Cardiac fibroblast (primary cell): ENCODE data around the gene TIMP2.

Experiments used
- DNase-seq, 2 donors: peaks; one replicate each; pipeline versions ENCODE4 v3.0.0 to v3.0.0-alpha.2; 2010; ENCODE audit warnings: low read depth in 2 of 2
- H3K4me3 ChIP-seq, 2 donors: replicated peaks in 1 of 2; 1 replicate in 1 of 2; 2 replicates in 1 of 2; pipeline ENCODE4 v1.5.1; 2011; ENCODE audit warnings: low read depth in 2 of 2, low read length in 2 of 2, mild to moderate bottlenecking in 2 of 2, moderate library complexity in 1 of 2
- TF ChIP-seq, protein P1 (sequence below): IDR thresholded peaks from one replicate; pipeline ENCODE4 v1.5.1; 2011; ENCODE audit warnings: low read depth, mild to moderate bottlenecking, low read length, inconsistent platforms

Gene TIMP2

DNA sequence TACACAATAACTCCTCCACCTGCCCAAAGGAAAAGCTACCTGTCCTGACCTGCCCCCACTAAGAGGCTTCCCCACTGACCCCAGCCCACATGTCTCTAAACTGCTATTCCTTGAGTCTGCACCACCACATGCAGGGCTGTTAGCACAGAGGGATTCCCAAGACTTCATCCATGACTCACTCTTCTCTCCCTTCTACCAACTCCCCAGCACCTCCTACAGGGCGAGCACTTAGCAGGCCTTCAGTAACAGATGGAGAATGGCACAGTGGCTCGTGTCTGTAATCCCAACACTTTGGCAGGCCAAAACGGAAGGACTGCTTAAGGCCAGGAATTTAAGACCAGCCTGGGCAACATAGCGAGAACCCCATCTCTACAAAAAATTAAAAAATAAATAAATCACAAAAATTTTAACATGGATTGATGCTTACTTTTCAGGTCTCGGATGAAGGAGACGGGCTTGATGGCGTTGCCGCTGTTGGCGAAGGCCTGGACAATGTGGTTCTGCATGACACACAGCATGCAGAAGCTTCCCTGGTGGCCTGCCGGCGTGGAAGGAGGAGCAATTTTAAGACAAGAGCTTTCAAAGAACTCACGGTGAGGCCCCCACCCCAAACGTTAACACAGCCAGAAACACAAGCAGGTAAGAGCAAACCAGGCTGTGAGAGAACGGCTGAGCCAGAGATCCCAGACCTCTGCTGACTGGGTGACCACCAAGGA, 96.6 kb downstream of the TIMP2 start:
- H3K4me3 ChIP-seq, result no peak overlapping the region
- TF ChIP-seq, protein P1, sequence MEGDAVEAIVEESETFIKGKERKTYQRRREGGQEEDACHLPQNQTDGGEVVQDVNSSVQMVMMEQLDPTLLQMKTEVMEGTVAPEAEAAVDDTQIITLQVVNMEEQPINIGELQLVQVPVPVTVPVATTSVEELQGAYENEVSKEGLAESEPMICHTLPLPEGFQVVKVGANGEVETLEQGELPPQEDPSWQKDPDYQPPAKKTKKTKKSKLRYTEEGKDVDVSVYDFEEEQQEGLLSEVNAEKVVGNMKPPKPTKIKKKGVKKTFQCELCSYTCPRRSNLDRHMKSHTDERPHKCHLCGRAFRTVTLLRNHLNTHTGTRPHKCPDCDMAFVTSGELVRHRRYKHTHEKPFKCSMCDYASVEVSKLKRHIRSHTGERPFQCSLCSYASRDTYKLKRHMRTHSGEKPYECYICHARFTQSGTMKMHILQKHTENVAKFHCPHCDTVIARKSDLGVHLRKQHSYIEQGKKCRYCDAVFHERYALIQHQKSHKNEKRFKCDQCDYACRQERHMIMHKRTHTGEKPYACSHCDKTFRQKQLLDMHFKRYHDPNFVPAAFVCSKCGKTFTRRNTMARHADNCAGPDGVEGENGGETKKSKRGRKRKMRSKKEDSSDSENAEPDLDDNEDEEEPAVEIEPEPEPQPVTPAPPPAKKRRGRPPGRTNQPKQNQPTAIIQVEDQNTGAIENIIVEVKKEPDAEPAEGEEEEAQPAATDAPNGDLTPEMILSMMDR, result peak; percentile 70
- DNase-seq, result peak; percentile 40 to 70

DNA sequence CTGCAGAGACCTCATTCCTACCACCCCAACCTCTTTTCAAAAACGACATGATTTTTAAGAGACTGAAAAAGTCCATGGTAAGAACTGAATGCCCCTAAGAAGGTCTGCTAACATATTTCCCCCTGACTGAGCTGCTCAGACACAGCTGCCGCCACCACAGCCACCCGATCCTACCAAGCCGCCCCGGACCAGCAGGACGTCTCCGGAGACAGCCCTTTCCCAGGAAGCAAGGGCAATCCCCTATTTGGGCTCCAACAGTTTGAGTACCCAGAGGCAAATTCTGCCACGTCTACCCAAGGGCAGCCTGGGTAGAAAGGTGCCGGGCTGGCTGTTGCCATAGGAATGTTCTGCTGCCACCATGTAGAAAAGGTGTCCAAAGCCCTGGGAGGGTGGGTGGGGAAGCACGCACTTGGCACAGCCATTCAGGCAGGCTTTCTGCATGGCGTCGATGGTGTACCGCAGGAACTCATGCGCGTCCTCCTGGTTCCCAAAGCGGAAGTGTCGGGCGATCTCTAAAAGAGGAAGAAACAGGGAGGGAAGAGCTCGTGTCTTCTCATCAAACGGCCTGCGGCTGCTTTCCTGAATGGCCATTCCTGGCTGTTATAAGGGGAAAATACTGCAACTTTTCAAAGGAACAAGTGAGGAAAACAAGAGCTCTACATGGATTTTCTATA, 98.2 kb downstream of the TIMP2 start:
- no peak for DNase-seq
- no peak overlapping the region for H3K4me3 ChIP-seq
- TF ChIP-seq, protein P1, result no peak

GRCh38 chr17:78826421-78826820, 98.8 kb downstream of the TIMP2 start:
- TF ChIP-seq, protein P1, result no peak
- no peak overlapping the region for H3K4me3 ChIP-seq
- DNase-seq, result peak in 1 of 2 donors; percentile 50

- TF ChIP-seq, protein P1, result no peak
- DNase-seq, result no peak
- no peak overlapping the region for H3K4me3 ChIP-seq
These were observed 99.5 kb downstream of the TIMP2 start for GRCh38 chr17:78825696-78826095.

- no peak overlapping the region for H3K4me3 ChIP-seq
- TF ChIP-seq, protein P1, result no peak
- DNase-seq, result no peak
These were observed 100.9 kb downstream of the TIMP2 start for GRCh38 chr17:78824240-78824639.

- no peak overlapping the region for H3K4me3 ChIP-seq
- TF ChIP-seq, protein P1, result no peak
- DNase-seq, result no peak
These were observed 101.7 kb downstream of the TIMP2 start for GRCh38 chr17:78823282-78824046.
